HEK293T (cell line): ENCODE data around the gene FAM180A.

ENCODE experiments used
- ARNT ChIP-seq: fragments of 450-650 bp; IDR thresholded peaks from 2 replicates; pipeline ENCODE4 v1.6.1; 2017; ENCODE audit warnings: mild to moderate bottlenecking
- BHLHE40 ChIP-seq: fragments of 450-650 bp; IDR thresholded peaks from 2 replicates; pipeline ENCODE4 v1.6.1; 2016; ENCODE audit warnings: mild to moderate bottlenecking, moderate library complexity, borderline replicate concordance
- CTBP1 ChIP-seq: fragments of 450-650 bp; IDR thresholded peaks from 2 replicates; pipeline ENCODE4 v1.6.1; 2016; ENCODE audit warnings: borderline replicate concordance
- FOXA1 ChIP-seq: fragments of 450-650 bp; IDR thresholded peaks from 2 replicates; pipeline ENCODE4 v1.6.1; 2016; ENCODE audit warnings: mild to moderate bottlenecking
- FOXK2 ChIP-seq: fragments of 450-650 bp; IDR thresholded peaks from 2 replicates; pipeline ENCODE4 v1.6.1; 2016; ENCODE audit warnings: mild to moderate bottlenecking
- FOXM1 ChIP-seq: fragments of 450-650 bp; IDR thresholded peaks from 2 replicates; pipeline ENCODE4 v1.6.1; 2017; ENCODE audit warnings: mild to moderate bottlenecking, borderline replicate concordance
- HDGF ChIP-seq: fragments of 450-650 bp; IDR thresholded peaks from 2 replicates; pipeline ENCODE4 v1.6.1; 2017; ENCODE audit warnings: antibody characterized with exemption, borderline replicate concordance
- L3MBTL2 ChIP-seq: fragments of 450-650 bp; conservative IDR thresholded peaks from 2 replicates; pipeline ENCODE4 v1.6.1; 2016; ENCODE audit warnings: mild to moderate bottlenecking
- LEF1 ChIP-seq: fragments of 450-650 bp; IDR thresholded peaks from 2 replicates; pipeline ENCODE4 v1.6.1; 2017; ENCODE audit warnings: mild to moderate bottlenecking, borderline replicate concordance
- NFRKB ChIP-seq: fragments of 450-650 bp; IDR thresholded peaks from 2 replicates; pipeline ENCODE4 v1.6.1; 2016; ENCODE audit warnings: mild to moderate bottlenecking, moderate library complexity
- SP1 ChIP-seq: fragments of 450-650 bp; IDR thresholded peaks from 2 replicates; pipeline ENCODE4 v1.6.1; 2017
- SUZ12 ChIP-seq: fragments of 450-650 bp; IDR thresholded peaks from 2 replicates; pipeline ENCODE4 v1.6.1; 2016; ENCODE audit warnings: mild to moderate bottlenecking
- TARDBP ChIP-seq: fragments of 450-650 bp; IDR thresholded peaks from 2 replicates; pipeline ENCODE4 v1.6.1; 2016
- ZNF384 ChIP-seq: fragments of 450-650 bp; IDR thresholded peaks from 2 replicates; pipeline ENCODE4 v1.6.1; 2016

DNA sequence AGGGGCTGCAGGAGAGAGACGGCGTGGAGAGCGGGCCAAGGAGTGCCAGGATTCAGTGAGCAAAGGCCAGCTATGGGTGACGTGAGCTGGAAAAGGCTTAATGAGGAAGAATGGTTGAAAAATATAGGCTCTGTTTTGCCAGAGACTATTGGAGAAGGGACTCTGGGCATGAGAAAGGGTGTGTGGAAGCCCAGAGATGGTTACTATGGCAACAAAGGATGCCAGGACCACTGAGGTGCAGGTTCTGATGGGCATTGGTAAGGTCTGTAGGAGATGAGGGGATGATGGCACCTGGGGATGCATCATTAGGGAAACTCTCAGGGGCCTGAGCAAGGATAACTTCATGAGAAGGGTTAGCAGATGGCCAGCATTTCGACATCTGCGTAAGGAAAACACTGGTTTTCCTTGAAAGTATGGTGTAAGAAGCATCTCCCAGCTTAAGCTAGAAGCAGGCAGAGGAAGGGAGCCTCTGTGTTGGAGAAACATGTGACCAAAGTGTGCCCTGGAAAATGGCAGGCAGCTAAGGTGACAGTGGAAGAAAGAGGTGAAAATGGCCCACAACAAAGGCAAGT lies 21.6 kb upstream of the FAM180A start:
- TF ChIP-seq FOXA1, result no peak
- no peak for TF ChIP-seq FOXM1
- no peak for TF ChIP-seq BHLHE40
- TF ChIP-seq ZNF384, result no peak
- TF ChIP-seq ARNT, result no peak
- no peak for TF ChIP-seq SP1
- no peak for TF ChIP-seq SUZ12
- TF ChIP-seq HDGF, result no peak
- no peak for TF ChIP-seq CTBP1
- TF ChIP-seq FOXK2, result no peak
- no peak for TF ChIP-seq LEF1
- no peak for TF ChIP-seq NFRKB
- TF ChIP-seq L3MBTL2, result no peak
- no peak for TF ChIP-seq TARDBP
